Measurements from ENCODE around the gene SPIRE2. TPM values are rescaled to one million over a fixed set of nuclear protein-coding genes. Genes with fewer than 3 reads are reported as not detected.

SPIRE2 gene
- total and polyA plus RNA-seq, 2 of the 13 experiments (the other 11 are each of a cell fraction or from before 2014, with no cell fraction given) = 13.3 to 37.5 TPM

GRCh38 chr16:89873972-89874689 lies 45.9 kb downstream of the SPIRE2 start (continued):
- TF ChIP-seq STAT6 (CRISPR knock-in tag; IDR thresholded peaks at IDR 0.05; ENCODE audit: borderline replicate concordance) (no peak), ZNF556 (CRISPR knock-in tag; IDR thresholded peaks at IDR 0.05; ENCODE audit: borderline replicate concordance) (no peak; the same call in 1 of the 2 replicates), YEATS2 (CRISPR knock-in tag; IDR thresholded peaks at IDR 0.05; ENCODE audit: borderline replicate concordance) (peak; percentile 81), E2F5 (CRISPR knock-in tag; conservative IDR thresholded peaks at IDR 0.05) (no peak), NR2F6 (IDR thresholded peaks at IDR 0.05) (no peak), NR2F6 (CRISPR knock-in tag; IDR thresholded peaks at IDR 0.05) (no peak), ZNF766 (CRISPR knock-in tag; IDR thresholded peaks at IDR 0.05; ENCODE audit: borderline replicate concordance) (no peak), DNMT3B (CRISPR knock-in tag; conservative IDR thresholded peaks at IDR 0.05) (no peak; the same call in 1 of the 2 replicates), RFX5 (IDR thresholded peaks at IDR 0.05; ENCODE audit: low read depth, low read length) (no peak), NFIB (CRISPR knock-in tag; IDR thresholded peaks at IDR 0.05; ENCODE audit: borderline replicate concordance) (no peak), HES4 (CRISPR knock-in tag; IDR thresholded peaks at IDR 0.05; ENCODE audit: borderline replicate concordance) (0 out of 2 replicates have a peak, but pooled peaks have one; percentile 28), ZBTB21 (CRISPR knock-in tag; IDR thresholded peaks at IDR 0.05) (no peak), FUBP1 (CRISPR knock-in tag; IDR thresholded peaks at IDR 0.05; ENCODE audit: borderline replicate concordance) (no peak), ZNF549 (CRISPR knock-in tag; IDR thresholded peaks at IDR 0.05) (no peak), ZNF264 (CRISPR knock-in tag; IDR thresholded peaks at IDR 0.05) (no peak), ZNF713 (CRISPR knock-in tag; IDR thresholded peaks at IDR 0.05) (no peak), ZNF496 (CRISPR knock-in tag; IDR thresholded peaks at IDR 0.05; ENCODE audit: insufficient replicate concordance) (no peak), ZNF207 (IDR thresholded peaks at IDR 0.05; ENCODE audit: borderline replicate concordance) (no peak), BRD4 (CRISPR knock-in tag; IDR thresholded peaks at IDR 0.05) (no peak), ZNF678 (CRISPR knock-in tag; IDR thresholded peaks at IDR 0.05) (no peak)

All from HepG2 (cell line).